ENCODE results near the gene ZNF2. TPM values are rescaled to one million over a fixed set of nuclear protein-coding genes. Genes with fewer than 3 reads are reported as not detected.

ZNF2 gene
- total and polyA plus RNA-seq, 2 of the 13 experiments (the other 11 are each of a cell fraction or from before 2014, with no cell fraction given) = 4.3 to 6.1 TPM

GRCh38 chr2:95121093-95121406, 44.6 kb upstream of the ZNF2 start (continued):
- TF ChIP-seq ZHX1 (CRISPR knock-in tag; IDR thresholded peaks at IDR 0.05; ENCODE audit: low read depth) (no peak), NR1H2 (CRISPR knock-in tag; IDR thresholded peaks at IDR 0.05; ENCODE audit: borderline replicate concordance, low read depth) (no peak), BATF2 (CRISPR knock-in tag; IDR thresholded peaks at IDR 0.05) (no peak), SNAI1 (CRISPR knock-in tag; IDR thresholded peaks at IDR 0.05; ENCODE audit: borderline replicate concordance) (0 out of 2 replicates have a peak, but pooled peaks have one; percentile 18), ZNF780A (CRISPR knock-in tag; IDR thresholded peaks at IDR 0.05) (no peak), SNAPC4 (CRISPR knock-in tag; IDR thresholded peaks at IDR 0.05) (0 out of 2 replicates have a peak, but pooled peaks have one; percentile 44), CEBPZ (IDR thresholded peaks at IDR 0.05; ENCODE audit: low read length) (no peak), KLF6 (CRISPR knock-in tag; IDR thresholded peaks at IDR 0.05) (no peak), MED8 (CRISPR knock-in tag; IDR thresholded peaks at IDR 0.05; ENCODE audit: insufficient replicate concordance) (no peak), ZNF724P (CRISPR knock-in tag; IDR thresholded peaks at IDR 0.05; ENCODE audit: borderline replicate concordance) (no peak), PLRG1 (conservative IDR thresholded peaks at IDR 0.05) (no peak), POLR2AphosphoS5 (IDR thresholded peaks at IDR 0.05; ENCODE audit: low read depth, low read length) (no peak), ZSCAN30 (CRISPR knock-in tag; IDR thresholded peaks at IDR 0.05) (0 out of 2 replicates have a peak, but pooled peaks have one; percentile 86), EHMT2 (IDR thresholded peaks at IDR 0.05; ENCODE audit: borderline replicate concordance, low read depth, low read length) (no peak), HCFC1 (IDR thresholded peaks at IDR 0.05; ENCODE audit: low read depth, low read length) (no peak), ZSCAN29 (CRISPR knock-in tag; conservative IDR thresholded peaks at IDR 0.05) (no peak), NR0B2 (CRISPR knock-in tag; IDR thresholded peaks at IDR 0.05) (no peak)

Data from HepG2 (cell line).